HS-5 (cell line): ENCODE data around the gene SND1.
A peak's percentile ranks its signal among the peaks of the same experiment; 100 is the strongest.
"Not testable (repeated sequence)": the region's sequence is repeated elsewhere in the genome, so short reads cannot be mapped to it uniquely, and the experiment has no call there.

ENCODE experiments used
- DNase-seq: peaks from one replicate; pipeline ENCODE4 v3.0.0-alpha.2; 2012; ENCODE audit warnings: low read depth

The SND1 gene

GRCh38 chr7:127833641-127834040, 181.6 kb downstream of the SND1 start:
- no peak for DNase-seq

DNA sequence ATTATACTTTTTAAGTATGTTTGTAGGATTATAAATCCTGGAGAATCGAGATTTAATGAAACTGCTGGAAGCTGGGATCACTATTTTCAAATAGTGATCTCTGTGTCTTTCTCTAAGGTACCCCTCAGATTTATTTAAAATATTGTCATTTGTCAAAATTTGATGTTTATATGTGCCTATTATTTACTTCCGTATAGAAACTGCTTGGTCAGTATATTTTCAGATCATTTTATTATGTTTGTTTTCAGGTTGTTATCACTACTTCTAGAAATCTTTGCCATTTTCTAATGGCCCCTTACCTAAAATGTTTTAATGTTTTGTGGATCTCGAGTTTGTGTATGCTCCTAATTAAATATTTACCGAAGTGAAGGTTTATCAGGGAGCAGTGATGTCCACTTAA, 183.7 kb downstream of the SND1 start:
- DNase-seq: no peak

- not testable (repeated sequence) for DNase-seq
Observed at GRCh38 chr7:127837816-127838410, 185.9 kb downstream of the SND1 start.

DNA sequence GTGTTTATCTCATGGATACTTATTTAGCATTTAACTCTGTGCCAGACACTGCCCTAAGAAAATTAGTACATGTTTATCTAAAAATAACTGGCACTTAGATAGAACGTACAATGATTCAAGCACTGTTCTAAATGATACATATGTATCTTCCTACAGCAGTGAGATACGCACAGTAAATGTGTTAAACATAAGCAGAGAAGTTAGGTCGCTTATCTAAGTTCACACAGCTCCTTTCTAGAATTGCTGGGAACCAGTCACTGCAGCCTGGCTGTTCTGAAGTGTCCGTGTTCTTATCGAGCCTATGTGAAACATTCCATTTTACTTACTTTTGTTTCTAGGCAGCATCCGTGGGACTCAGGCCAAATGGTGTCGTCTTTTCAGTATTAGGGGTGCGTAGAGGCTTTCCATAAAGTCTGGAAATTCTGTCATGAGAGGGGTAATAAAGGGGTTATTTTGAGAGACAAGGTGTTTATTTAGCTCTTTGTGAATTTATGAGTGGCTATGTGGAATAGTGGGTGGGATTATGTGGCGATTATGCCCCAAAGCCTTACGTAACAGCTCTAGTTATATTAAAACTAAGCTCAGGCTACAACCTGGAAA, 186.9 kb downstream of the SND1 start:
- no peak for DNase-seq

DNA sequence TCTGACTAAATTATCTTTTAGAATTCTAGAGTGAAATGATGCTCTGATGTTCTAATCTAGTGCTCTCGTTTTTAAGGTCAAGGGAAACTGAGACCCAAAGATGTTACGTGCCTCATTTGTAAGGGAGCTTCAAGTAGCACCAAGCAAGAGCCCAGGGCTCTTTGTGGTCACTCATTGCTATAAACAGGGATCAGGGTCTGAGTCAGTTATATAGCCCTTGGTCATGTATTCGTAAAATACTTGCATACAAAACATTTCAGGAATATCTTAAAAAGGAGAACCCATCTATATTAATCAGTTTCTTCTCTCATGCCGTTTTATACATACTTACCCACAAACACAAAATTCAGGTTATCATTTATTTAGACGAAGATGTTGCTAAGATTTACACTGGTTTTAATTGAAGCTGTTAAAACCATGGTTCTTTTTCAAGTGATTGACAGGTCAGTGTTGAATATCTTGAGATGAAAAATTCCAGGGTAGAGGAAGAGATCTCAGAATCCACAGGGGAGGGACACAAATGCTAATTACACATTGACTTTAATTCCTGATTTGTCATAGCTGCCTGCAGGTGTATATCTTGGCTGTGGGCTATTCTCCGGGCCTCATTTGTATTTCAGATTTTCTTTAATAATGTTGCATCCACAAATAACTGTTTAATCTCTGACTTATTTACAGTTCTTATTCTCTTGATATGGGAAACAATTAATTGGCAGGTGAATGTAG, 188.4 kb downstream of the SND1 start:
- DNase-seq: no peak

- DNase-seq: no peak
Observed at GRCh38 chr7:127844165-127844564, 192.2 kb downstream of the SND1 start.

GRCh38 chr7:127844707-127845331, 192.8 kb downstream of the SND1 start:
- no peak for DNase-seq

- DNase-seq: no peak
Observed at GRCh38 chr7:127845522-127846214, 193.7 kb downstream of the SND1 start.

DNA sequence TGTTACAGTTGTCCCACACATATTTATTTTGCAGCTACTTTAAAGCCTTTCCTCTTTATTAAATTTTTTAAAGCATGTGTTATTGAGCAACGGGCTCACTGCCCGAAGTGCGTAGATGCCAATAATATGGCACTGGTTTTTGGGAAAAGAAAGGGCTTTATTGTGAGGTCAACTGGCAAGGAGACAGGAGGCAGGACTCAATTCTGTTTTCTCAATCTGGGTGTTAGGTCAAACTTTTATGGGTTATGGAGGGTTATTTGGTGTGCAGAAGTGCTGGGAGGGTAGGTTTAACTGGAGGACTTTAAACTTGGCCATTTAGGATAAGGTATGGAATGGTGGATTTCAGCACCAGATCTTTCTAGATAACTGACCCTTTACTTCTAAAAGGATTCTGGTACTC, 195.6 kb downstream of the SND1 start:
- no peak for DNase-seq

DNA sequence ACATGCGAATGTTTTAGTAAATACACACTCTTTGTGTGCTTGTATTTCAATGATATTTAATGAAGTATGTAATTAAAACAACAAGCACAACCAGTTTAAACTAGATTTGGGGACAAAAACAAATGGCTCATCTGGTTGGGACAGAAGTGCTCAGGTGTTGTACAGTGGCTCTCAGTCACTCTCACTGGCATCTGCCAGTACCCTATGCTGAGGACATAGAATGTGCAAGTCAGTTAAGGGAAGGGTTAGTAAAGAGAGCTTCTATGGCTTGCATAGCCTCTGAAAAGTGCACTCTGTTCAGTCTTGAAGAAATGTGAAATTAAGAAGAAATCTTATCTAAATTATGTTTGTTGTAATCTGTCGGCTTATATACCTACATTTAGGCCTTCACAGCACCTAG, 196.2 kb downstream of the SND1 start:
- no peak for DNase-seq

GRCh38 chr7:127850195-127850594, 198.2 kb downstream of the SND1 start:
- DNase-seq: no peak

DNA sequence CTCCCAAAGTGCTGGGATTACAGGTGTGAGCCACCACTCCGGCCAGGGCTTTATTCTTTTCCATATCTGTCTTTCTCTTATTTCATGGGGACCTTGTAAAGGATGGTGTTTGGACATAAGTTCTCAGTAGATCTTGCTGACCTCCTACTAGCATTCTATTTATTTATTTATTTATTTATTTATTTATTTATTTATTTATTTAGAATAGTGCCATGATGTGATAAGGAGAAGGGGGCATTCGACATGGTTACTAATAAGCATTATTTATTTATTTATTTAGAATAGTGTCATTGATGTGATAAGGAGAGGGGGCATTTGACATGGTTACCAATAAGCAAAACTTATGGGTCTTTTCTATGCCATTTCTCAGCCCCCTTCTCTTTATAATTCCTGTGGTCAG, 202.4 kb downstream of the SND1 start:
- DNase-seq: no peak

DNA sequence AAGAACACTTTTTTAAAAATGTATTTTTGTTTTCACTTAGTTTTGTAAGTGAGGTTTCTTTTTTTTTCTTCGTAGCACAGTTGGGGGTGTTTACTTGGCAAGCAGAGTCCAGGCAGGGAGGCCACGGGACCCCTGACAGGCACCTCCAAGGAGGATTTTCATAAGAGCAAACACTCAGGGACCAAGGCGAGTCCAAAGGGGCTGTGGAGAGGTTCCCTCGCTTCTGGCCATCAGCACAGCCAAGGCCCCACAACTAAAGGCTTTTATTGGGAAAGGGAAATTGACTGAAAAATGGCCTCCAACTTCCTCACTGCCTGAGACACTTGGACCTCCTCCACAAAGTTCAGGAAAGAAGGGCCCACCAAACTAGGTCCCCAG, 205.5 kb downstream of the SND1 start:
- no peak for DNase-seq

GRCh38 chr7:127858091-127858914, 206.3 kb downstream of the SND1 start:
- no peak for DNase-seq

DNA sequence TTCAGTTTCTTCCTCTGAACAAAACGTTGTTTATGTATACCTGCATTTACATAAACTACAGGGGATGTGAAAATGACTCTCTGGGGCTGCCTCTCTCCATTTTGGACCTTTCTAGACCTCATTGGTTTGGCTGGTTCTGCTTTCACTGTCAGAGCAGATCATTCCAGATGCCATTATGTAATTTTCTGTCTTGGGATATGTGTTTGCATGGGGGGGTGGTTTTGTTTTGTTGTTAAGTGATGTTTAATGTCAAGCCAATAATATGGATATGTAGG, 206.9 kb downstream of the SND1 start:
- DNase-seq: no peak

DNA sequence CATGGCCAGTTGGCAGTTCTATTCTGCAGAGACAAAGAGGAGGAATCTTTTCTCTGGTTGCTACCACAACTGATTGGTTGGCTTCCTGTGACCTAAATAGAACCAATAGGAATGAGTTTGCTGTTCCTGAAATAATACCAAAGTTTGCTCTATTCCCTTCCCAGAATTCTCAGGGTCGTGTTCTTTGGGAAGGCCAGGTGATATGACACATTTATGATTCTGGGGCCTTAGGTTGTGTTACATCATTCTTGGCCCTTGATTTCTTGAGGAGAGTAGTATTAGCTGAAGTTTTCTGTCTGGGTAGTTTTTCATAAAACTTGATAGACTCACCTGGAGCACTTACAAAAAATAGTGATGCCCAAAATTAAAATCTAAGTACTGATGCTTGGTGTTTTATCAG, 207.3 kb downstream of the SND1 start:
- no peak for DNase-seq

GRCh38 chr7:127862525-127862924, 210.5 kb downstream of the SND1 start:
- DNase-seq: no peak

GRCh38 chr7:127863082-127863481, 211.1 kb downstream of the SND1 start:
- DNase-seq: no peak

- peak; percentile 42 for DNase-seq
Observed at GRCh38 chr7:127865466-127865865, 213.5 kb downstream of the SND1 start.

DNA sequence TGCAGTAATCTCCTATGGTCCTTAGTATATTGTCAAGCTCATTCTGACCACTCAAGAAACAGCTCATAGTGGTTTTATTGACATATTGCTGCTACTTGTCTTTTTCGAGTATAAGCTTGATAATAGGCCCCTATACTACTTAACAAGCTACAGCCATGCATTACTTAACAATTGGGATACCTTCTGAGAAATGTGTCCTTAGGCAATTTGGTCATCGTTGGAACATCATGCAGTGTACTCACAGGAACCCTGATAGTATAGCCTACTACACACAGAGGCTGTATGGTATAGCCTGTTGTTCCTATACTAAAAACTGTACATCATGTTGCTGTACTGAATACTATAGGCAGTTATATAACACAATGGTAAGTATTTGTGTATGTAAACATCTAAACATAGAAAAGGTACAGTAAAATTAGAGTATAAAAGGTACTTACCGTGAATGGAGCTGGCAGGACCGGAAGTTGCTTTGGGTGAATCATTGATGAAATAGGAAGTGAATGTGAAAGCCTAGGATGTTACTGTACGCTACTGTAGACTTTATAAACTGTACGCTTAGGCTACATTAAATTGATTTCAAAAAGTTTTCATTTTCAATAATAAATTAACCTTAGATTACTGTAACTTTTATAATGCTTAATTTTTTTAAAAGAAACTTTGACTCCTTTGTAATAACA, 218.4 kb downstream of the SND1 start:
- no peak for DNase-seq

DNA sequence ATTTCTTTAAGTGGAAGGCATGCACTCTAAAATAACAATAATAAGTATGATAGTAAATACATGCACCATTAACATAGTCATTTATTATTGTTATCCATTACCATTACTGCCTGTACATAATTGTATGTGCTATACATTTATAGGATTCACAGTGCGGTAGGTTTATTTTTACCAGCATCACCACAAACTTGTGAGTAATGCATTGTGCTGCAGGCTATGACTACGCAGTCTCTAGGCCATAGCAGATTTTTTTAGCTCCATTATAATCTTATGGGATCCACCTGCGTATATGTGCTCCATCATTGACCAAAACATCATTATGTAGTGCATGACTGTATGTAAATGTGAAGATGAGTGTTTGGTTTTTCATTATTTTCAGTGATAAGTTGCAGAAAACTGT, 219.2 kb downstream of the SND1 start:
- no peak for DNase-seq
